Sigmoid colon (tissue), 7 donors: Measurements from ENCODE around the gene PTPRU. TPM values are rescaled to one million over a fixed set of nuclear protein-coding genes. Genes with fewer than 3 reads are reported as not detected.
A peak's percentile ranks its signal among the peaks of the same experiment; 100 is the strongest.

Experiments
- DNase-seq: peaks from one replicate; pipeline ENCODE4 v3.0.0-alpha.2; 2019
- H3K27ac ChIP-seq, 4 donors: fragments of 200-600 bp; sonication (generic); one replicate each; pipeline ENCODE4 v1.5.1; 2016 to 2019; ENCODE audit warnings: mild to moderate bottlenecking in 1 of 4
- H3K27me3 ChIP-seq, 3 donors: fragments of 200-600 bp; sonication (generic); one replicate each; pipeline ENCODE4 v1.5.1; 2019; ENCODE audit warnings: mild to moderate bottlenecking in 1 of 3
- H3K36me3 ChIP-seq, 4 donors: fragments of 200-600 bp; sonication (generic); one replicate each; pipeline ENCODE4 v1.5.1; 2016 to 2019
- H3K4me1 ChIP-seq, 4 donors: fragments of 200-600 bp; sonication (generic); one replicate each; pipeline ENCODE4 v1.5.1; 2017 to 2019
- H3K4me3 ChIP-seq, 4 donors: fragments of 200-600 bp; sonication (generic); one replicate each; pipeline ENCODE4 v1.5.1; 2017 to 2019; ENCODE audit warnings: mild to moderate bottlenecking in 2 of 4, moderate library complexity in 1 of 4
- H3K9me3 ChIP-seq, 4 donors: fragments of 200-600 bp in 3 of 4; sonication (generic) in 3 of 4; one replicate each; pipeline versions ENCODE4 v1.5.1 to v1.6.1; 2013 to 2019
- EP300 ChIP-seq, 4 donors: sonication (generic); formaldehyde crosslinking; IDR thresholded peaks; one replicate each; pipeline ENCODE4 v1.6.1; 2017; ENCODE audit warnings: antibody characterized with exemption in 4 of 4
- POLR2A ChIP-seq, 2 donors: fragments of 450-650 bp; IDR thresholded peaks; one replicate each; pipeline ENCODE4 v1.6.1; 2016; ENCODE audit warnings: antibody characterized with exemption in 2 of 2, mild to moderate bottlenecking in 2 of 2, moderate library complexity in 2 of 2
- POLR2AphosphoS5 ChIP-seq, 4 donors: sonication (generic); formaldehyde crosslinking; IDR thresholded peaks; one replicate each; pipeline ENCODE4 v1.6.1; 2017; ENCODE audit warnings: antibody characterized with exemption in 4 of 4
- WGBS, 2 donors: extraction: QIAGEN DNeasy Blood & Tissue Kit; methylation state at CpG; one replicate each; pipeline ENCODE4 v1.1.7; 2013; 5-methylcytosine and 5-hydroxymethylcytosine counted together
- intact Hi-C: fragments of 100-400 bp; cut with DNase I; formaldehyde crosslinking; loops from one replicate; pipeline ENCODE4 v1.15.1; 2023
- polyA plus RNA-seq, 3 donors: library from polyadenylated mRNA; stranded (reverse); fragments of 200-250 nt; gene quantifications; one replicate each; pipeline ENCODE4 v1.2.3, GENCODE V29; 2013
- total RNA-seq, 4 donors: library from RNA; depleted of rRNA; stranded (reverse); fragments of >200 nt; gene quantifications; one replicate each; pipeline ENCODE4 v1.1.0, GENCODE V29; 2016
- TF ChIP-seq, protein P1 (sequence below), 4 experiments: fragments of 450-650 bp in 3 of 4; fragments of 200-600 bp in 1 of 4; IDR thresholded peaks; one replicate each; pipeline ENCODE4 v1.5.1; 2016 to 2019; ENCODE audit warnings: antibody characterized with exemption in 4 of 4, mild to moderate bottlenecking in 3 of 4, moderate library complexity in 2 of 4
- donor health status: healthy with polysubstance abuse.
- donor health status: Bipolar disorder and iron deficiency.
- donor health status: healthy.

Gene PTPRU
- 10 to 100 TPM in 3 of 4 donors, 1 to 10 TPM in 1; 8.2 to 35.7 (median 25.1) TPM for total RNA-seq
- 1 to 10 TPM in 2 of 3 donors, under 1 TPM in 1; 0.92 to 7.9 (median 1.8) TPM for polyA plus RNA-seq

DNA sequence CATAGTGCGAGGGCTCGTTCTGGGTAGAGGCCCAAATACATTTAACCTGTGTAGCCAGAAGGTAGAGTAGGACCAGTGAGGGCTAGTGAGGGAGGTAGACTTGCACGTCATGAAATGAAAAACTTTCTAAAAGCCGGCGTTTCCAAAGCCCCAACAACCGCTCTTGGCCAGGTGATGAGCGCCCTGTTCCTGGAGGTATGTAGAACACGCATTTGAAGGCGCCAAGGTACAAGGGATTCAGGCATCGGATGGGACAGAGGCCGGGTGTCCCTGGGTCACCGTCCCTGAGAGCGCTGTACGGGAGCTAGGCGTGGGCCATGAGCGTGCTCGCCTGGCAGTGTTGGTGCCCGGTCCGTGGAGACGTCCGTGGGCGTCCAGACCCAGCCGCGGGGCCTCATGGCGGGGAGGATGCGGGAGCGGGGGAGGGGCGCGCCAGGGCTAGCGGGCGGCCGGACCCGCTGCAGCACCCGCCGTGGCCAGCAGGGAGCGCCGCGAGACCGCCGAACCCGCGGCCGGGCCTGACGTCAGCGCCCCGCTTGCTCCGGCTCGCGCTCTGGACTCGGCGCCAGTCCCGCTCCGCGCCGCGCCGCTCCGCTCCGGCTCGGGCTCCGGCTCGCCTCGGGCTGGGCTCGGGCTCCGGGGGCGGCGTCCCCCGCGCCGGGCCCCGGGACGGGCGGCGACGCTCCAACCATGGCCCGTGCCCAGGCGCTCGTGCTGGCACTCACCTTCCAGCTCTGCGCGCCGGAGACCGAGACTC is at the start of gene PTPRU:
TSS of gene PTPRU (plus strand) at position 568 of the 757 bp plus-strand sequence. CDS start at position 691, 123 bp downstream.
- peak; percentile 90 for DNase-seq

DNA sequence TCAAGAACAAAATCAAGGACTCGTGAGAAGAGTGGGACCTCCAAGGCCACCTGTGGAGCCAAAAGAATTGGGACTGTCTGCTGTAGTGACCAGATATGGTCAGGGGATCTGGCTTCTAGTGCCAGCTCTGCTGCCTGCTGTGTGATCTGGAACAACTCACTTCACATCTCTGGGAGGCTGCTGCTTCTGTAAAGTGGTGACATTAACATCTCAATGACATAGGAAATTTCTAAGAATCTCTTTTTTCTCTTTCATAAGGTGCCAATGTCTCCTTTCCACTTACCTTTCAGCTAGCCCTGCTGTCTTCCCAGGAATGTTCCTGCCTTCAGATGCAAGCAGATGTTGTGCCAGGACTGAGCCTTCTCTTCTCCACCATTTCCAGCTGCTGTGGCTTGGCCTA is 49.6 kb upstream of the PTPRU start:
- Histone ChIP-seq H3K9me3 (no peaks in the 10 kb centered on the region), H3K4me1 (peaks cover 0 to 8% (median 6%) of the 10 kb centered on the region in 4 donors), H3K36me3 (no peaks in the 10 kb centered on the region), H3K27me3 (no peaks in the 10 kb centered on the region), H3K27ac (no peak overlapping the region), H3K4me3 (no peak overlapping the region)
- TF ChIP-seq POLR2AphosphoS5 (IDR thresholded peaks at IDR 0.05): no peak
- intact Hi-C loops: loop anchor here (10.0 kb wide), 1 partner anchor 542 kb away; the partner anchor contains the start of genes RNU11 and TAF12
- DNase-seq: no peak
- 93 to 96% methylated on average over 1 of the region's 1 CpG for WGBS, 2 donors

More for the DNA sequence above, at the start of gene PTPRU:
- peaks cover 0 to 25% (median 24%) of the 10 kb centered on the region in 4 donors for H3K4me1 ChIP-seq
- peak within 1 kb of the TSS; percentile 44 to 77 (median 62) for H3K27ac ChIP-seq
- TF ChIP-seq, protein P1, sequence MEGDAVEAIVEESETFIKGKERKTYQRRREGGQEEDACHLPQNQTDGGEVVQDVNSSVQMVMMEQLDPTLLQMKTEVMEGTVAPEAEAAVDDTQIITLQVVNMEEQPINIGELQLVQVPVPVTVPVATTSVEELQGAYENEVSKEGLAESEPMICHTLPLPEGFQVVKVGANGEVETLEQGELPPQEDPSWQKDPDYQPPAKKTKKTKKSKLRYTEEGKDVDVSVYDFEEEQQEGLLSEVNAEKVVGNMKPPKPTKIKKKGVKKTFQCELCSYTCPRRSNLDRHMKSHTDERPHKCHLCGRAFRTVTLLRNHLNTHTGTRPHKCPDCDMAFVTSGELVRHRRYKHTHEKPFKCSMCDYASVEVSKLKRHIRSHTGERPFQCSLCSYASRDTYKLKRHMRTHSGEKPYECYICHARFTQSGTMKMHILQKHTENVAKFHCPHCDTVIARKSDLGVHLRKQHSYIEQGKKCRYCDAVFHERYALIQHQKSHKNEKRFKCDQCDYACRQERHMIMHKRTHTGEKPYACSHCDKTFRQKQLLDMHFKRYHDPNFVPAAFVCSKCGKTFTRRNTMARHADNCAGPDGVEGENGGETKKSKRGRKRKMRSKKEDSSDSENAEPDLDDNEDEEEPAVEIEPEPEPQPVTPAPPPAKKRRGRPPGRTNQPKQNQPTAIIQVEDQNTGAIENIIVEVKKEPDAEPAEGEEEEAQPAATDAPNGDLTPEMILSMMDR (IDR thresholded peaks at IDR 0.05): peak in 3 of 4 experiments; percentile 41 to 79 (median 49)
- no peak for TF ChIP-seq EP300 (IDR thresholded peaks at IDR 0.05)
- no peak for TF ChIP-seq POLR2A (IDR thresholded peaks at IDR 0.05)
- peak in 2 of 4 donors; percentile 14 to 19 for TF ChIP-seq POLR2AphosphoS5 (IDR thresholded peaks at IDR 0.05)
- H3K36me3 ChIP-seq: no peaks in the 10 kb centered on the region
- intact Hi-C loops: loop anchor here (1.0 to 5.0 kb wide), 6 partner anchors 611 to 1546 kb away; no protein-coding TSS in a partner anchor
- H3K4me3 ChIP-seq: peak within 1 kb of the TSS; percentile 58 to 67 (median 60)
- WGBS, 2 donors: 3 to 5% methylated on average over 82 of the region's 82 CpGs
- H3K27me3 ChIP-seq: peaks cover 0 to 8% (median 0%) of the 10 kb centered on the region in 3 donors
- H3K9me3 ChIP-seq: no peaks in the 10 kb centered on the region

DNA sequence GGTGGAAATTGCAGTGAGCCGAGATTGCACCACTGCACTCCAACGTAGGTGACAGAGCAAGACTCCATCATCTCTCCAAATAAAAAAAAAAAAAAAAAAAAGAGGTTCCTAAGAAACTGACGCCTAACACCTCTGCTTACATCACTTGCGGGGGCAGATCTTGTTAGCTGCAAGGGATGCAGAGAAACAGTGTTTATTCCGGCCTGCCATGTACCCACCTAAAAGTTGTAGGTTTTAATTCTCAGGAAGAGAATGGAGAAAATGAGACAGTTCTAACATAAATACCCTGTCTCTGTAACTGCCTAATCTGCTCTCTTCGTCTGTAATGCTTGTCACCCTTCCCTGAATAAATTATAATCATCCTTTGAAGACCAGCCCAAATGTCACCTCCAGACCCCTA is 45.6 kb upstream of the PTPRU start:
- no peak overlapping the region for H3K27ac ChIP-seq
- DNase-seq: peak; percentile 20
- H3K9me3 ChIP-seq: no peaks in the 10 kb centered on the region
- TF ChIP-seq POLR2AphosphoS5 (IDR thresholded peaks at IDR 0.05) (no peak), EP300 (IDR thresholded peaks at IDR 0.05) (no peak)
- TF ChIP-seq, protein P1 (IDR thresholded peaks at IDR 0.05): no peak
- H3K36me3 ChIP-seq: peaks cover 0 to 29% (median 0%) of the 10 kb centered on the region in 4 donors
- no peaks in the 10 kb centered on the region for H3K27me3 ChIP-seq
- WGBS, 2 donors: 86 to 97% methylated on average over 6 of the region's 6 CpGs
- no peak overlapping the region for H3K4me3 ChIP-seq
- no peaks in the 10 kb centered on the region for H3K4me1 ChIP-seq
- intact Hi-C loops: no loop called here

DNA sequence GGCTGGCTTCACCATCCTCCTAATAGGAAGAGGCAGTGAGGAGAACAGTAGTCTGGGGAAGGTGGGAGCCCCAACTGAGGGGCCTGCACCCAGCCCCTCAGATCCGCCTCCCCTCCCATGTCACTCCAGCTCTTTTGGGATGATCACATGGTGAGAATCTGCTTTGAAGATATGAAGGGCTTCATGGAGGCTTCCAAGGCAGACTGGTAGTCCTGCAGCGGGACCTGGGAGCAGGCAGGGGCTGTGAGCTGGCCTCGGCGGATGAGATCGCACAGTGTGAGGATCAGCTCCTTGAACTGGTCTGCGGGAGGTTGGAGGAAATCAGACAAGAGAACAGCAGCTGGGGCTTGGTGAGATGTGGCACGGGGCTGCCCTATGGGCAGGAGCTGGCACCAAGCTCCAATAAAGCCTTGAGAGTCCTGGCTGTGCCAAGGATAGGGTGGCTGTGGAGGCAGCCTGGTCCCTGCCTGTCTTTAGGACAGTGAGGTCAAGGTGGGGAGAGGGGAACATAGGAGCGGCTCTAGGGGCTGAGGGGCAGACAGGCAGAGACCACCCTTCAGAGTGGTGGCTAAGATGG is 42.4 kb upstream of the PTPRU start:
- no peaks in the 10 kb centered on the region for H3K27me3 ChIP-seq
- no peak overlapping the region for H3K4me3 ChIP-seq
- peaks cover 0 to 39% (median 2%) of the 10 kb centered on the region in 4 donors for H3K36me3 ChIP-seq
- TF ChIP-seq, protein P1 (IDR thresholded peaks at IDR 0.05): no peak
- TF ChIP-seq POLR2AphosphoS5 (IDR thresholded peaks at IDR 0.05) (no peak), POLR2A (IDR thresholded peaks at IDR 0.05) (no peak), EP300 (IDR thresholded peaks at IDR 0.05) (no peak)
- H3K9me3 ChIP-seq: no peaks in the 10 kb centered on the region
- DNase-seq: peak; percentile 53
- WGBS, 2 donors: 96 to 97% methylated on average over 8 of the region's 8 CpGs
- no peak overlapping the region for H3K27ac ChIP-seq
- intact Hi-C loops: no loop called here
- H3K4me1 ChIP-seq: peaks cover 0 to 22% (median 8%) of the 10 kb centered on the region in 4 donors

DNA sequence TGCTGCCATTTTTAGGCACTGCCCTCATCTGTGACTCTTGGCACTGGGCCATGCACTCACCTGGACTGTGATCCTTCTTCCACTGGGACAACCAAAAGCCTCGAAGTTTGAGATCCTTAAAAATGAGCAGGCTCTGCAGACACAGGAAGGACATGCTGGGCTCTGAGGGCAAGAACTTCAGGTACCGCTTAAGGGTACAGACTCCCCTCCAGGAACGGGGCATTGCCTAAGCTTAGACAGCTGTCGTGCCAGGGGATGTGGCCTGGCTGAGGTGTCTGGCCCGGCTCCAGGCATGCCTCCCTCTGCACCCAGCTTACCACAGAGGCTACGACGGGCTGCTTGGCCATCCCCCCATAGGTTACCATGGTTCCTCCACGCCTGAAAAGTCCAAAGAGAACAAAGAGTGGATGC is 40.4 kb upstream of the PTPRU start:
- intact Hi-C loops: no loop called here
- H3K27ac ChIP-seq: no peak overlapping the region
- no peak overlapping the region for H3K4me3 ChIP-seq
- TF ChIP-seq EP300 (IDR thresholded peaks at IDR 0.05): no peak
- TF ChIP-seq, protein P1 (IDR thresholded peaks at IDR 0.05): no peak
- TF ChIP-seq POLR2AphosphoS5 (IDR thresholded peaks at IDR 0.05): no peak
- TF ChIP-seq POLR2A (IDR thresholded peaks at IDR 0.05): no peak
- H3K27me3 ChIP-seq: no peaks in the 10 kb centered on the region
- peak; percentile 43 for DNase-seq
- H3K9me3 ChIP-seq: no peaks in the 10 kb centered on the region
- WGBS, 2 donors: 67 to 73% methylated on average over 8 of the region's 8 CpGs
- H3K4me1 ChIP-seq: peaks cover 0 to 22% (median 8%) of the 10 kb centered on the region in 4 donors
- H3K36me3 ChIP-seq: peaks cover 0 to 56% (median 11%) of the 10 kb centered on the region in 4 donors
